HFF-Myc (cell line): Measurements from ENCODE around the gene PRKCE.
A peak's percentile ranks its signal among the peaks of the same experiment; 100 is the strongest.

Experiments used
- DNase-seq: peaks from one replicate; pipeline ENCODE4 v3.0.0-alpha.2; 2011; ENCODE audit warnings: low read depth; ENCODE audit errors: extremely low read depth
- H3K4me3 ChIP-seq: replicated peaks from 2 replicates; pipeline ENCODE4 v1.5.1; 2011; ENCODE audit warnings: low read depth, mild to moderate bottlenecking, control low read depth, low read length
- CTCF ChIP-seq: IDR thresholded peaks from 2 replicates; pipeline ENCODE4 v1.5.1; 2012; ENCODE audit warnings: mild to moderate bottlenecking, low read depth, low read length, control low read depth; ENCODE audit errors: missing control alignments

Gene PRKCE

GRCh38 chr2:46077522-46078107, 426.1 kb downstream of the PRKCE start:
- TF ChIP-seq CTCF, result no peak
- H3K4me3 ChIP-seq, result no peak overlapping the region

DNA sequence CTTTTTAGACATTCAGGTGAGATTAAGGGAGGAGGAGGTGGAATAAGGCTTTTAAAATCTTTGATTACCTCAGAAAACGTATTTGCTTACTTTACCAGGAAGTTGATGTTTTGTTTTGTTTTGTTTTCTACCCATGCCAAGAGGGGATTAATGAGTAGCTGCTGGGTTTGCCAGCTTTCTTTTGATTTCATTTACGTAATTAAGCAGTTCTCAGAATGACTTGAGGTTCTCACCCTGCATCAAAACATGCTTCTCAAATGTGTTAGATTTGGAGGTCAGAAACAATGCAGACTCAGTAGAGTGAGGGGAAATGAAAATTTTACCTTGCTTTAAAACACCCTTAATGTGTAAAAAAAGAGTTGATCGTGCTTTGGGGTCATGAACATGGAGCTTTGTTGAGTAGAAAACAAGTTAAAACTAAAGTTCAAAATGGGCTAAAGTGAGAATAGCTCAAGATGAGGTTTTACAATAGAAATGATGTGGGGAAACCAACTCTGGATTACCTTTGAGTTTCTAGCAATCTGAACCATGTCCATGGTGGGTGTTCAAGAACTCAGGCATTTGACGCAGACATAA, 428.6 kb downstream of the PRKCE start:
- no peak for DNase-seq
- TF ChIP-seq CTCF, result no peak

More at GRCh38 chr2:46077522-46078107, 426.1 kb downstream of the PRKCE start:
- DNase-seq, result no peak

GRCh38 chr2:46082531-46083485, 431.3 kb downstream of the PRKCE start:
- H3K4me3 ChIP-seq, result no peak overlapping the region
- TF ChIP-seq CTCF, result no peak
- peak; percentile 99 for DNase-seq

More for the DNA sequence above, 428.6 kb downstream of the PRKCE start:
- H3K4me3 ChIP-seq, result no peak overlapping the region

DNA sequence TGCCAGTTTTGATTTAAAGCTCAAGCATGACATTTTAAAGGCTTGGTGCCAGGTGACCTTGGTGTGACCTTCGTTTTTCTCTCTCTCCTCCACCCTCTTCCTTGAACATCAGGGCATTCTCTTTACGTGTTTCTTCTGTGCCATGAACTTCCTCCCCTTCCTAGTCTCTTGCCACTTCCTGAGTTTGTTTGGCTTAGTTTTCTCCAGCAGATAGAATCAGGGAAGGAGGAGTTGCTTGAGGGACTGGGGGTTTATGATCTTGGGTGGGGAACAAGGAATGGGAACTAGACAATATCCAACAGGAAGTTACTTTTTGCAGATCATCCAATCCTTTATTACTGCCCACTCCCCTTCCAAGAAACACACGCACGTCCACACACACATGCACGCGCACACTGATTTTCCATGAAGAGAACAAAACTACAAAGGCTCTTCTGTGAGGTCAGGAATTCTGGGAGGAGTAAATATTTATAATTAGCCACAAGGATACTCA, 435.1 kb downstream of the PRKCE start:
- H3K4me3 ChIP-seq, result no peak overlapping the region
- DNase-seq, result no peak
- no peak for TF ChIP-seq CTCF

DNA sequence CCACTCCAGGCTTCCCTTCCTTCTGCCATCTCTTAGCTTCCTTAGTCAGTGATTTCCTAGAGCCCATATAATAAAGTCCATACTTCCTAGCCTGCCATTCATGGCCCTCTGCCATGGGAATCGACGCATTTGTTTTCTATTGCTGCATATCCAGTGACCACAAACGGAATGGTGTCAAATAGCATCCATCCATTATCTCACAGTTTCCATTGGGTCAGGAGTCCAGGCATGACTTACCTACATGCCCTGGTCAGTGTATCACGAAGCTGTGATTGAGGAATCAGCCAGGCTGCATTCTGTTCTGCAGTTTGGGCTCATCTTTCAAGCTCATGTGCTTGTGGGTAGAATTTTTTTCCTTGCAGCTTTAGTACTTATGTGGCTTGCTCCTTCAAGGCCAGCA, 436.0 kb downstream of the PRKCE start:
- DNase-seq, result no peak
- H3K4me3 ChIP-seq, result no peak overlapping the region
- no peak for TF ChIP-seq CTCF

GRCh38 chr2:46091004-46091403, 439.5 kb downstream of the PRKCE start:
- no peak for TF ChIP-seq CTCF
- no peak for DNase-seq
- H3K4me3 ChIP-seq, result no peak overlapping the region
